GM21576 (cell line): ENCODE results near the gene LAMB1.

Source experiments
- ATAC-seq: cut with Tn5 transposase; IDR thresholded peaks from one replicate; pipeline ENCODE4 v1.9.1; 2021; ENCODE audit warnings: mild to moderate bottlenecking, moderate library complexity; ENCODE audit not compliant: unreplicated experiment

The LAMB1 gene

DNA sequence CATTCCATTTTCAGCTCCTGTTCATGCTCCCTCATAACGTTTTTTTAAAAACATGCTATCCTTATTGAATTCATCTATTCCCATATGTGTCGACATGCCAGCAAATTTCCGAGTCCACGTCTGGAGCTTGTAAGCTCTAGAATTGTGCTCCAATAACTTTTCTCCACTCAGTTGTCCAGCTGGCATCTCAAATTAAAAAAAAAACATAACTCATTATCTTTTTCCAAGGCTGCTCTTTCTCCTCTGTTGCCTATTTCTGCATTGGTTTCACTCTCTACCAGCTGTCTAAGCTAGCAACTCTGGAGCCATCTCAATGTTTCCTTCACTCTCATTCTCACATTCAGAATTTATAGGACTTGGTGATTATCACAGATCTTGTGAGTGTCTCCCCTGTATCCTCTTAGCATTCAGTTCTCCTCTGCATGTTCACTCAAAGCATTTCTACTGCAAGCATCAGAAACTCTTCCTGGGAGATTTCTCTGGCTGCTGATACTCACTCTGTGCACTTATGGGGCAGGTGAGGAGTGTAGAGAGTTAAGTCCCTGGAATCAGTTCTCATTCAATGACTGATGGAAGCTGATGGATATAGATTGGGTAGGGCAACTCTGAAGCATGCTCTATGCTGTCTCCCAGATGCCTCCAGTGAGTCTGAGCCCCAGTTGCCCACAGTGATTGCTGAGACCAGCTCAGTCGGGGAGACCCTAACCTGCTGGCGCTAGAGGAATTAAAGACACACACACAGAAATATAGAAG lies 118.7 kb downstream of the LAMB1 start:
- no peak for ATAC-seq

GRCh38 chr7:107882766-107883165 lies 120.2 kb downstream of the LAMB1 start:
- no peak for ATAC-seq

DNA sequence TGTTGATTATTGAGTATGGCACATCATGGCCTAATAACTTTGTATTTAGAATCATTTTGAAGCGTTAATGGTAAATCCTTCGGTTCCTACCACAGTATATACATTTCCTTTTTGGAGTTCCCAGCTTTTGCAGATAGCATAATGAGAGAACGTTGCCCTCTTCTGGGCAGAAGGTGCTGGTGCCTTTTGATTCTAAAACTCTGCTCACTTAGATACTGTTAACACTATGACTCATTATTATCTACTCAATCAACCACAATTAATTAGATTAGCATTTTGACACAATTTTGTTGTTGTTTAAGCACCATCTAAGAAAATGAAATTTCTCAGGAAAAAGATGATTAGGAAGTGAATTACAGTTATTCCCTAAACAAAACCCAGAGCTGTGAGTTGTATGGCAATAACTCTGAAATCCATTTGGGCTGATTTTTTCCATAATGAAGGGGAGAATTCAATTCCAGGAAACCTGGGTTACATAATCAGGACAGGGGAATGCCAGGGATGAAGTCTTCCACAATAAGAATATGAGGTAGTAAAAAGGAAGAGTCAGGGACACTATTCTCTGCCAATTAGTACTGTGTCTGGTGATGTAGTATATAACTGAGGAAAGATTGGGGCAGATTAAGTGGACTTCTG lies 123.4 kb downstream of the LAMB1 start:
- ATAC-seq = peak; percentile 76

DNA sequence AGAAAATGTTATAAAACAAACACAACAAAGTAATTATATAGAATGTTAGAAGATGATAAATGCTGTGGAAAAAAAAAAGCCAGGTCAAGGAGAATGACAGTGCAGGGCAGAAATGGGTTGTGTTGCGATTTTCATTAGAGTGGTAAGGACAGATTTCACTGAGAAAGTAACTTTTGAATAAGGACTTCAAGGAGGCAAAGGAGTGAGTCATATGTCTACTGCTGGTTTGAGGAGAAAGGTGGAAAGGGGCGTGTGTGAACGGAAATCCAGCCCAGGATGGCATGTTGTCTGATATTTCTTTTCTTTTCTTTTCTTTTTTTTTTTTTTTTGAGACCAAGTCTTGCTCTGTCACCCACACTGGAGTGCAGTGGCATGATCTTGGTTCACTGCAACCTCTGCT lies 124.3 kb downstream of the LAMB1 start:
- no peak for ATAC-seq

GRCh38 chr7:107877731-107878382 lies 125.1 kb downstream of the LAMB1 start:
- no peak for ATAC-seq

DNA sequence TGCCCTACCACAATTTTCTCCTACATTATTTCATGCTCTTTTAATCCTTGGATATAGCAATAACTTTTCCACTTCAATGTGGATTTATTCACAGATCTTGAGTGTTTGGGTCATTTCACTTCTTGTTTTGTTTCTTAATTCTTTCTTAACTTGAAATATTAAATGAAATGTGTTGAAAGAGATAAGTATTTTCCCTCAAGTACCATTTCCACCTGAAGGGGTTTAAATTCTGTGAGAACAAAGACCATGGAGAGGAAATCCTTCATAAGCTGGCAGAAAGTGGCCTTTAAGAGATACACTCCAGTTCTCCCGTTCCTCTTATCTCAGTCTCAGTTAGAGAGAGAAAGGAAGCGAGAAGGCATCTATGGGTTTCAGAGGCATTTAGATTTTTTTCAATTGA lies 126.0 kb downstream of the LAMB1 start:
- ATAC-seq = no peak

GRCh38 chr7:107874605-107875446 lies 128.1 kb downstream of the LAMB1 start:
- peak; percentile 76 for ATAC-seq

GRCh38 chr7:107874111-107874510 lies 128.8 kb downstream of the LAMB1 start:
- ATAC-seq = no peak
